Type B pancreatic cell (in vitro differentiated cells): ENCODE data around the gene ITGB6. TPM values are rescaled to one million over a fixed set of nuclear protein-coding genes. Genes with fewer than 3 reads are reported as not detected.

Source experiments
- DNase-seq: peaks from one replicate; pipeline ENCODE4 v3.0.0; 2021; ENCODE audit warnings: mixed read lengths; ENCODE audit not compliant: unreplicated experiment; ENCODE audit errors: extremely low spot score
- H3K27ac Mint-ChIP-seq: 2 replicates; pipeline ENCODE4 v1.8.0; 2021; ENCODE audit warnings: mild to moderate bottlenecking, mixed read lengths
- H3K27me3 Mint-ChIP-seq: 2 replicates; pipeline ENCODE4 v1.8.0; 2021; ENCODE audit warnings: mixed read lengths
- H3K36me3 Mint-ChIP-seq: 2 replicates; pipeline ENCODE4 v1.8.0; 2021; ENCODE audit warnings: mixed read lengths
- H3K4me1 Mint-ChIP-seq: one replicate; pipeline ENCODE4 v1.8.0; 2021; ENCODE audit warnings: mixed read lengths; ENCODE audit not compliant: unreplicated experiment
- H3K4me3 Mint-ChIP-seq: 2 replicates; pipeline ENCODE4 v1.8.0; 2021; ENCODE audit warnings: mild to moderate bottlenecking, mixed read lengths
- H3K9me3 Mint-ChIP-seq: 2 replicates; pipeline ENCODE4 v1.8.0; 2021; ENCODE audit warnings: mixed read lengths
- total RNA-seq: library from RNA; stranded (reverse); gene quantifications from 2 replicates; pipeline ENCODE4 v1.2.1, GENCODE V29; 2021; ENCODE audit warnings: low replicate concordance
- TF ChIP-seq, protein P1 (sequence below): fragments of 200-600 bp; sonication (generic); conservative IDR thresholded peaks from 2 replicates; pipeline ENCODE4 v1.5.0; 2021; ENCODE audit warnings: antibody characterized with exemption, mild to moderate bottlenecking

The ITGB6 gene
- total RNA-seq, 1 donor from 2014 or later: 3.2 TPM

DNA sequence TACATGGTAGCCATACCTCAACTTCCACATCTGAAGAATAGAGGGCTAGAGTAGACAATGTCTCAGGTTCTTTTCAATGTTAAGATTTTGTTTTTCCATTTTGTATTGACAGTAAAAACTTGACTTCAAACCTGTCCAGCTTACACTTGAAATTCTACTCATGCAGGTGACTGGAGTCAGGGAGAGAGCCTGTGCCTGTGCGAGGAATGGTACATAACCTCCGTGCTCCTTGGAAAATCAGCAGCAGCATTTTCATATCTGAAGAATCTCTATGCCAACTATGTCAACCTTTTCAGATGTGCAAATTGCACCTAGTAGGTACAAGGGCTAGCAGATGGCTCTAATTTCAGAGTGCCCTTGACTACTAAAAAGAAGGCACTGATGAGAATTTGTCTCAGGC lies 139.8 kb downstream of the ITGB6 start:
- Mint-ChIP-seq H3K9me3 (no peaks in the 10 kb centered on the region), H3K4me3 (peak overlapping the region; percentile 87), H3K27ac (no peak overlapping the region), H3K36me3 (peaks cover 4% of the 10 kb centered on the region), H3K4me1 (peaks cover 14% of the 10 kb centered on the region), H3K27me3 (peaks cover 29% of the 10 kb centered on the region)
- TF ChIP-seq, protein P1, sequence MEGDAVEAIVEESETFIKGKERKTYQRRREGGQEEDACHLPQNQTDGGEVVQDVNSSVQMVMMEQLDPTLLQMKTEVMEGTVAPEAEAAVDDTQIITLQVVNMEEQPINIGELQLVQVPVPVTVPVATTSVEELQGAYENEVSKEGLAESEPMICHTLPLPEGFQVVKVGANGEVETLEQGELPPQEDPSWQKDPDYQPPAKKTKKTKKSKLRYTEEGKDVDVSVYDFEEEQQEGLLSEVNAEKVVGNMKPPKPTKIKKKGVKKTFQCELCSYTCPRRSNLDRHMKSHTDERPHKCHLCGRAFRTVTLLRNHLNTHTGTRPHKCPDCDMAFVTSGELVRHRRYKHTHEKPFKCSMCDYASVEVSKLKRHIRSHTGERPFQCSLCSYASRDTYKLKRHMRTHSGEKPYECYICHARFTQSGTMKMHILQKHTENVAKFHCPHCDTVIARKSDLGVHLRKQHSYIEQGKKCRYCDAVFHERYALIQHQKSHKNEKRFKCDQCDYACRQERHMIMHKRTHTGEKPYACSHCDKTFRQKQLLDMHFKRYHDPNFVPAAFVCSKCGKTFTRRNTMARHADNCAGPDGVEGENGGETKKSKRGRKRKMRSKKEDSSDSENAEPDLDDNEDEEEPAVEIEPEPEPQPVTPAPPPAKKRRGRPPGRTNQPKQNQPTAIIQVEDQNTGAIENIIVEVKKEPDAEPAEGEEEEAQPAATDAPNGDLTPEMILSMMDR: no peak
- no peak for DNase-seq

DNA sequence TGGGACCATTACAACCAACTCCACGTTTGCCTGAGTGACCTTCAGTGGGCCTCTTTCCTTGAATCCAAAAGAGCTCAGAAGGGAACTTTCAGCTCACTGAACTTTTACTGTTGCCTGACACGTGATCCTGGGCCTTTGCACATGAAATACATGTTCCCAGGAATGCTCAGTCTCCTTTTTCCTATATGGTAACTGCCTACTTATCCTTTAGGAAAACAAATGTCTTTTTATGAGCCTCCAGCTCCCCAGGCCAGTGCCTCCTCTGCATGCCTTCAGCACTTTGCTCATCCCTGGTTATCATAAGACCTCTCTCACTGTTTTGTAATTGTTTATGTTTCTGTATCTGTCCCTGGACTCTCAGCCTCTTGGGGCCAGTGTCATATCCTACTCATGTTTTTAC lies 142.7 kb downstream of the ITGB6 start:
- TF ChIP-seq, protein P1: no peak
- no peaks in the 10 kb centered on the region for H3K9me3 Mint-ChIP-seq
- no peak overlapping the region for H3K4me3 Mint-ChIP-seq
- peaks cover 15% of the 10 kb centered on the region for H3K27me3 Mint-ChIP-seq
- H3K36me3 Mint-ChIP-seq: peaks cover 4% of the 10 kb centered on the region
- no peak for DNase-seq
- no peak overlapping the region for H3K27ac Mint-ChIP-seq
- peaks cover 19% of the 10 kb centered on the region for H3K4me1 Mint-ChIP-seq

DNA sequence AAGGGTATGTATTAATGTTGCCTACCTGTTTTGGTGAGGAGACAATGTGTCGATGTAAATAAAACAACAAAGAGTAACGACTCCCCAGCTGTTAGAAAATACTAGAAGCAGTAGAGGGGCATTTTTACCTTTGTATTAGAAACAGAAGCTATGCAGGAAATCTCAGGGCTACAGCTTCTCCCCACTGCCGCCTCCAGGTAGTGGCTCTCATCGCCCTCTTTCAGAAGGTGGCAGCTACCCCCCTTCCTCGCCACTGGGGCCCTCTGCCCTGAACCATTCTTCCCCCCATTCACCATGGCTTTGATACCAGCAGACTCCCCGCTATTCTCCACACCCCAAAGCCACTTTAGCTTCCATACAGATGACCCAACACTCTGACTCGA lies 144.4 kb downstream of the ITGB6 start:
- H3K27me3 Mint-ChIP-seq: peaks cover 9% of the 10 kb centered on the region
- H3K4me1 Mint-ChIP-seq: peaks cover 26% of the 10 kb centered on the region
- H3K9me3 Mint-ChIP-seq: no peaks in the 10 kb centered on the region
- H3K4me3 Mint-ChIP-seq: no peak overlapping the region
- no peak for DNase-seq
- peaks cover 4% of the 10 kb centered on the region for H3K36me3 Mint-ChIP-seq
- TF ChIP-seq, protein P1: no peak
- H3K27ac Mint-ChIP-seq: no peak overlapping the region

DNA sequence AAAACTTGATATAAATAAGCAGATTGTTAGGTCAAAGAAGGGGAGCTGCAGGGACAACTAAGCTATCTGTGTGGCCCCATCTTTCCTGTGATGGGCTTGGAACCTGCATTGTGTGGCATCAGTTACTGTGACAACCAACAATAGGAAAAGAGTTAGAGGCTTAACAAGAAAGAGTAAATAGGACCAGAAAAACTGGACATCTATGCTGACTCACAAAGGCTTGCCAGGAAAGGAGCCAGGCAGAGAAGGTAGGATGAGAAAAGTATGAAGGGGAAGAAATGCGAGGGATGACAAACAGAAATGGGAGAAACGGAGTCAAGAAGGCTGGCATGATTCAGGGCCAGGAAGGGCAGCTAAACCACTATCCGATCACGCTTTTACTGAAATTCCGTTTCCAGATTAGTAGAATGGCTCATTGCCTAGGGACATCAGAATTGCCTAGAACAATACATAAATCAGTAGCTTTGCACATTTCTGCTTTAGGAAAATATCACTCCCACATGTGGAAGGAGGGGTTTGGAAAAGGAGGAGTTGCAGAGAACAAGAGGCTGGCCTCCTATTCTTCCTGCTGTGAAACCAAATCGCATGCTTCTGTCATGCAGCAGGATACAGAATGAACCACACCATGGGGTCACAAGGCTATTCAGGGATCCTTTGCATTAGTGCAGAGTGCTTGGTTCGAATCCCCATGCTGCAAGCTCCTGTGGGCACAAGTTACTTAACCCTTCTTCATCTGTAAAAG lies 144.9 kb downstream of the ITGB6 start:
- Mint-ChIP-seq H3K4me1 (peaks cover 26% of the 10 kb centered on the region), H3K36me3 (peaks cover 4% of the 10 kb centered on the region), H3K4me3 (no peak overlapping the region), H3K9me3 (no peaks in the 10 kb centered on the region), H3K27me3 (peaks cover 3% of the 10 kb centered on the region), H3K27ac (no peak overlapping the region)
- no peak for DNase-seq
- TF ChIP-seq, protein P1: no peak

DNA sequence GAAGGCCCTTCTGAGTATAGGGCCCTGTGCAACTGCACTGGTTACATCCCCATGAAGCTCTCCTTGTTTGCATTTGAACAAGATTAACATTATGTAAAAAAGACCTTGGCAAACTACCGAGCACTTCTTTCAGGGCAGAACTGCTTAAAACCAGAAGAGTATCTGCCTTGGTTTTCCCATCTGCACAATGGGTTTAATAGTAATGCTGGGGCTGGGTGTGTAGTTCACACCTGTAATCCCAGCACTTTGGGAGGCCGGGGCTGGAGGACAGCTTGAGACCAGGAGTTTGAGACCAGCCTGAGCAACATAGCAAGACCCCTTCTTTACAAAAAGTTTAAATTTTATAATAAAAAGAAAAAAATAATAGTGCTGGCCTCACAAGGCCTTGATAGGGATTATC lies 146.1 kb downstream of the ITGB6 start:
- no peak overlapping the region for H3K4me3 Mint-ChIP-seq
- no peaks in the 10 kb centered on the region for H3K9me3 Mint-ChIP-seq
- H3K27ac Mint-ChIP-seq: no peak overlapping the region
- TF ChIP-seq, protein P1: no peak
- H3K4me1 Mint-ChIP-seq: peaks cover 26% of the 10 kb centered on the region
- H3K36me3 Mint-ChIP-seq: peaks cover 4% of the 10 kb centered on the region
- no peaks in the 10 kb centered on the region for H3K27me3 Mint-ChIP-seq
- no peak for DNase-seq

DNA sequence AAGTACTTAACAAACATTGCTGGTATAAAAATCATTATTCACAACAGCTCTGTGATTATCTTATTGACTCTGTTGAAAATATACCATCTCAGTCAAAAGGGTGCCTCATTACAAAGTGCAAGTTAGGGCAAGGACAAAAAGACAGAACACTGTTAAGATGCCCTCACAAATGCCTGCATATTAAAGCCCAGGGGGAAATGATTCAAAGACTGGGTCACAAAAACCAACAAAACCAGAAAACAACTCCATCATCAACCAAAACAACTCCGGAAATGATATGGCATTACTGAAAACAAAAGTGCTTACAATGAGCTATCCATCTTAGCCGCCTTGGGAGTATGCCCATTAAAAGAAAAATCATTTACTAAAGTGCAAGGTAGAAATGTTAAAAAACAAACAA lies 147.5 kb downstream of the ITGB6 start:
- no peak for DNase-seq
- TF ChIP-seq, protein P1: no peak
- H3K4me1 Mint-ChIP-seq: peaks cover 26% of the 10 kb centered on the region
- H3K9me3 Mint-ChIP-seq: no peaks in the 10 kb centered on the region
- no peaks in the 10 kb centered on the region for H3K27me3 Mint-ChIP-seq
- H3K4me3 Mint-ChIP-seq: no peak overlapping the region
- H3K36me3 Mint-ChIP-seq: no peaks in the 10 kb centered on the region
- H3K27ac Mint-ChIP-seq: no peak overlapping the region
